HL-60 (cell line): ENCODE data around the gene DNALI1.

ENCODE experiments used
- DNase-seq, 2 experiments: peaks; one replicate each; pipeline ENCODE4 v3.0.0-alpha.2; 2010 to 2020; ENCODE audit warnings: low read depth in 1 of 2, low spot score in 1 of 2
- H3K27ac ChIP-seq: fragments of 250-450 bp; sonication (Bioruptor Pico); replicated peaks from 2 replicates; pipeline ENCODE4 v1.5.1; 2020; ENCODE audit warnings: mild to moderate bottlenecking, moderate library complexity
- H3K27me3 ChIP-seq: fragments of 250-450 bp; sonication (Bioruptor Pico); 2 replicates; pipeline ENCODE4 v1.5.1; 2021; ENCODE audit warnings: mild to moderate bottlenecking, moderate library complexity; ENCODE audit not compliant: insufficient read depth, poor library complexity, severe bottlenecking
- H3K4me3 ChIP-seq: replicated peaks from 2 replicates; pipeline ENCODE4 v1.5.1; 2011; ENCODE audit warnings: mild to moderate bottlenecking, control low read depth, low read length; ENCODE audit not compliant: insufficient read depth
- GABPA ChIP-seq: IDR thresholded peaks from 2 replicates; pipeline ENCODE4 v1.6.1; 2012; ENCODE audit warnings: low read depth
- POLR2AphosphoS5 ChIP-seq: IDR thresholded peaks from 2 replicates; pipeline ENCODE4 v1.6.1; 2012; ENCODE audit warnings: low read depth
- REST ChIP-seq: IDR thresholded peaks from 2 replicates; pipeline ENCODE4 v1.6.1; 2012; ENCODE audit warnings: low read depth; ENCODE audit not compliant: insufficient replicate concordance
- SPI1 ChIP-seq: IDR thresholded peaks from 2 replicates; pipeline ENCODE4 v1.6.1; 2012; ENCODE audit warnings: low read depth, mild to moderate bottlenecking, borderline replicate concordance
- TF ChIP-seq, protein P1 (sequence below): IDR thresholded peaks from one replicate; pipeline ENCODE4 v1.5.1; 2011; ENCODE audit warnings: low read length, control low read depth, inconsistent platforms; ENCODE audit not compliant: insufficient read depth

The DNALI1 gene

GRCh38 chr1:37599940-37600339 lies 43.2 kb downstream of the DNALI1 start:
- H3K27ac ChIP-seq, result no peak overlapping the region
- no peaks in the 10 kb centered on the region for H3K27me3 ChIP-seq
- TF ChIP-seq, protein P1, sequence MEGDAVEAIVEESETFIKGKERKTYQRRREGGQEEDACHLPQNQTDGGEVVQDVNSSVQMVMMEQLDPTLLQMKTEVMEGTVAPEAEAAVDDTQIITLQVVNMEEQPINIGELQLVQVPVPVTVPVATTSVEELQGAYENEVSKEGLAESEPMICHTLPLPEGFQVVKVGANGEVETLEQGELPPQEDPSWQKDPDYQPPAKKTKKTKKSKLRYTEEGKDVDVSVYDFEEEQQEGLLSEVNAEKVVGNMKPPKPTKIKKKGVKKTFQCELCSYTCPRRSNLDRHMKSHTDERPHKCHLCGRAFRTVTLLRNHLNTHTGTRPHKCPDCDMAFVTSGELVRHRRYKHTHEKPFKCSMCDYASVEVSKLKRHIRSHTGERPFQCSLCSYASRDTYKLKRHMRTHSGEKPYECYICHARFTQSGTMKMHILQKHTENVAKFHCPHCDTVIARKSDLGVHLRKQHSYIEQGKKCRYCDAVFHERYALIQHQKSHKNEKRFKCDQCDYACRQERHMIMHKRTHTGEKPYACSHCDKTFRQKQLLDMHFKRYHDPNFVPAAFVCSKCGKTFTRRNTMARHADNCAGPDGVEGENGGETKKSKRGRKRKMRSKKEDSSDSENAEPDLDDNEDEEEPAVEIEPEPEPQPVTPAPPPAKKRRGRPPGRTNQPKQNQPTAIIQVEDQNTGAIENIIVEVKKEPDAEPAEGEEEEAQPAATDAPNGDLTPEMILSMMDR, result no peak
- no peak overlapping the region for H3K4me3 ChIP-seq
- no peak for DNase-seq

GRCh38 chr1:37601441-37601840 lies 44.7 kb downstream of the DNALI1 start:
- TF ChIP-seq REST (no peak), GABPA (no peak), POLR2AphosphoS5 (no peak), SPI1 (no peak)
- TF ChIP-seq, protein P1, result no peak
- no peak overlapping the region for H3K4me3 ChIP-seq
- DNase-seq, result no peak

GRCh38 chr1:37602750-37603694 lies 46.3 kb downstream of the DNALI1 start:
- no peak for TF ChIP-seq SPI1
- TF ChIP-seq, protein P1, result peak; percentile 48
- H3K27ac ChIP-seq, result no peak overlapping the region
- H3K27me3 ChIP-seq, result no peaks in the 10 kb centered on the region
- no peak overlapping the region for H3K4me3 ChIP-seq
- DNase-seq, result peak in 1 of 2 experiments; percentile 35

More at GRCh38 chr1:37601441-37601840, 44.7 kb downstream of the DNALI1 start:
- H3K27ac ChIP-seq, result no peak overlapping the region
- no peaks in the 10 kb centered on the region for H3K27me3 ChIP-seq

GRCh38 chr1:37605061-37605650 lies 48.4 kb downstream of the DNALI1 start:
- no peak for DNase-seq
- TF ChIP-seq REST (no peak), GABPA (no peak), SPI1 (no peak), POLR2AphosphoS5 (no peak)
- TF ChIP-seq, protein P1, result no peak
- Histone ChIP-seq H3K27ac (no peak overlapping the region), H3K4me3 (no peak overlapping the region), H3K27me3 (no peaks in the 10 kb centered on the region)
